ENCODE data around the gene GNAQ. TPM values are rescaled to one million over a fixed set of nuclear protein-coding genes. Genes with fewer than 3 reads are reported as not detected.
"Not testable (repeated sequence)": the region's sequence is repeated elsewhere in the genome, so short reads cannot be mapped to it uniquely, and the experiment has no call there.

GNAQ gene
- total RNA-seq, 1 experiment from 2014 or later: 0.51 TPM

DNA sequence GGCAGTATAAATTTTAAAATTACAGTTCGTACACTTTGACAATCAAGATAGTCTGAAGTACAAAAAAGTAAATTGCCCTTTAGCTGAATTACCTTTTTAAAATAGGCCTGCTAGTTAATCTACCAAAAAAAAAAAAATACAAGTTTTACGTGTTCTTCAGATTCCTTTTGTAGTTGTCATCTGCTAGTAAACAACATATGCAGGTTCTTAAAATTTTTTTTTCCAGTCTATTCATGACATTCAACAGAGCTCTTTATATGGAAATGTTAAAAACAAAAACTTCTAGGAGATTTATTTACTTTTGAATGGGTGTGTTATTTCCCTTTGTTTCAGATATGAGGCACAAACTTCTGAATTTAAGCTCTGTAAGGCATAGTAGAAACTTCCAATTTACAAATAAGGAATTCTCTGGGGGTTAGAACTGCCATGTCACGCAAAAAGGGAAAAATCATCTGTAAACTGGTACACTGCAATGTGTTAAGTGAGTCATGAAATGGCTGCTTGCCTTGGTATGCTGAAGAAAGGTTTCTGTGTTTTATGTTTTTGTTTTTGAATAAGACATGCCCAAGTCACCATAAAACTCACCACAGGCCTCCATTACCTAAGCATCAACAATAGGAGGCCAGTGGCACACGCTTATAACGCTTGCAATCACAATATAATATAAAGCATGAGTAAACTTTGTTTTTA, 313.9 kb downstream of the GNAQ start:
- intact Hi-C loops (cut with micrococcal nuclease): loop anchor here (5.0 kb wide), 2 partner anchors 130 to 195 kb away; no protein-coding TSS in a partner anchor
- Histone ChIP-seq H3K27ac (ENCODE audit: low read length) (peak overlapping the region; percentile 66), H3K4me1 (ENCODE audit: insufficient read depth, low read length) (peaks cover 33% of the 10 kb centered on the region), H2AFZ (ENCODE audit: low read length) (0 out of 2 replicates have a peak overlapping the region, but pooled peaks have one; percentile 38), H3K4me2 (ENCODE audit: low read length) (peak overlapping the region; percentile 59)
- H3K79me2 ChIP-seq (ENCODE audit: low read length); CTCF ChIA-PET; H3K9me3 ChIP-seq (ENCODE audit: low read length); H3K9ac ChIP-seq (ENCODE audit: low read length); H3K4me3 ChIP-seq (ENCODE audit: low read length); H4K20me1 ChIP-seq (ENCODE audit: low read length); H3K36me3 ChIP-seq (ENCODE audit: low read depth, low read length); BruUV-seq (replicated peaks); H3F3A ChIP-seq (ENCODE audit: low read length, unreplicated experiment); H3K27me3 ChIP-seq (ENCODE audit: low read length); H3K9me2 ChIP-seq (replicated peaks; ENCODE audit: low read length): not testable (repeated sequence)
- POLR2A ChIA-PET (ENCODE audit: unreplicated experiment): interaction anchor here (0.6 to 0.7 kb wide), 2 partner anchors 44 to 210 kb away, joined by 5 to 18 read pairs; no protein-coding TSS in a partner anchor
- peak; percentile 83 for ATAC-seq
- DNase-seq: peak; percentile 65

DNA sequence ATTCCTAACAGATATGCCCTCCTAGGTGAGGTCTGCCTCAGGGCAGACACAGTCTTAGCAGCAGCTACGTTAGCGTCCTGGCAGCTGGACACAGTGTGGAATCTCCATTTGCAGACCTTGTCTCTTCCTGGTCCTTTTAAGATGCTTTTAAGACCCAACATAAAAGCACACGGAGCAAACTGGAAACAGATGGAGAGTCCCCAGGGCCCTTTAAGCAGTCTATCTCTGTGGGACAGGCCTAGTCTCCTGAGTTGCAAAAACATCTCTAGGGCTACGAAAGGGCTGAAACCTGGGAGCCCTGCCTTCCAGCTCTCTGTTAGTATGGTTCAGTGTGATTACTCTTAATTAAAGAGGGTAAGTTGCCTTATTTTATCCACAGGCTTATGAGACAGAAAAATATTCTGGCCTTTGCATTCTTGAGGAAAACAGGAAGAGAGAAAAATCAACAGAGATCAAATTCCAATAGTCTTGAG, 317.5 kb downstream of the GNAQ start:
- no peak overlapping the region for H3K27ac ChIP-seq (ENCODE audit: low read length)
- no peaks in the 10 kb centered on the region for H3K27me3 ChIP-seq (ENCODE audit: low read length)
- no peaks in the 10 kb centered on the region for H4K20me1 ChIP-seq (ENCODE audit: low read length)
- intact Hi-C loops (cut with micrococcal nuclease): no loop called here
- peaks cover 40% of the 10 kb centered on the region for H3K4me1 ChIP-seq (ENCODE audit: insufficient read depth, low read length)
- peak overlapping the region; percentile 27 for H2AFZ ChIP-seq (ENCODE audit: low read length)
- ChIA-PET CTCF (no interaction called here), POLR2A (ENCODE audit: unreplicated experiment) (no interaction called here)
- H3K4me2 ChIP-seq (ENCODE audit: low read length): no peak overlapping the region
- H3K4me3 ChIP-seq (ENCODE audit: low read length): no peak overlapping the region
- H3K9me3 ChIP-seq (ENCODE audit: low read length): no peaks in the 10 kb centered on the region
- no peaks in the 10 kb centered on the region for H3K9me2 ChIP-seq (replicated peaks; ENCODE audit: low read length)
- no TSS peak for BruUV-seq (replicated peaks)
- no peaks in the 10 kb centered on the region for H3F3A ChIP-seq (ENCODE audit: low read length, unreplicated experiment)
- no peak for TF ChIP-seq EZH2phosphoT487 (IDR thresholded peaks at IDR 0.05; ENCODE audit: borderline replicate concordance, low read length)
- DNase-seq (no peak), ATAC-seq (no peak)
- H3K36me3 ChIP-seq (ENCODE audit: low read depth, low read length): no peaks in the 10 kb centered on the region
- H3K9ac ChIP-seq (ENCODE audit: low read length): no peak overlapping the region
- no peaks in the 10 kb centered on the region for H3K79me2 ChIP-seq (ENCODE audit: low read length)

DNA sequence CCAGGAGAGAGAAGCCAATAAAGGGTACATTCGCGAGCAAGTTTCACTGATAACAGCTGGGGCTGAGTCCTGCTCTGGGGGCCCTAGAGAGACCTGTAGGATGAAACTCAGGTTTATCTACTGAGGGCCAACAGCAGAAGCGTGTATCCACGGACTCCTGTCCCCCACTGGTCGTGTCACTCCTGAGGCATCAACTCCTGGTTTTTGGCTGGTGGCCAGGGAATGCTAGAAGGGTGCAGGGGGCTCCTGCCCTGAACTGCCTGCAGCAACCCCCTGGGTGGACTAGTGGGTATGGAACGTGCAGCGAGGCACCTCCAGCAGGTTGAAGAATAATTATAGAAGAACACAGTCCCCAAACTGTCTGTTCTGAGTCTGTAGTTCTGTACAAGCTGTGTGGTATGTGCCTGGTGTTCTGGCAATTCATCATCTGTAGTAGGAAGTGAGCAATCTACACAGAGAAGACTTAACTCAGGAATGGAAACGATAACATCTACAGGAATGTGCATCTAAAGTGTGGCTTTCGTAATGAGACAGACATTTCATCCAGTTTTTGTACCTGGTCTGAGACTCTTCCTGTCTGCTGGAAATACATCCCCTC, 319.0 kb downstream of the GNAQ start:
- Histone ChIP-seq H3F3A (ENCODE audit: low read length, unreplicated experiment) (peaks cover 8% of the 10 kb centered on the region), H3K4me2 (ENCODE audit: low read length) (peak overlapping the region; percentile 14; the same call in 1 of the 2 replicates), H3K9ac (ENCODE audit: low read length) (no peak overlapping the region), H3K27ac (ENCODE audit: low read length) (no peak overlapping the region), H3K27me3 (ENCODE audit: low read length) (no peaks in the 10 kb centered on the region), H3K9me3 (ENCODE audit: low read length) (no peaks in the 10 kb centered on the region), H3K4me3 (ENCODE audit: low read length) (no peak overlapping the region), H3K36me3 (ENCODE audit: low read depth, low read length) (no peaks in the 10 kb centered on the region), H2AFZ (ENCODE audit: low read length) (no peak overlapping the region), H4K20me1 (ENCODE audit: low read length) (no peaks in the 10 kb centered on the region), H3K4me1 (ENCODE audit: insufficient read depth, low read length) (peaks cover 46% of the 10 kb centered on the region), H3K79me2 (ENCODE audit: low read length) (no peaks in the 10 kb centered on the region), H3K9me2 (replicated peaks; ENCODE audit: low read length) (no peaks in the 10 kb centered on the region)
- BruUV-seq (replicated peaks): no TSS peak
- intact Hi-C loops (cut with micrococcal nuclease): no loop called here
- ATAC-seq: peak; percentile 88
- DNase-seq: peak; percentile 67
- ChIA-PET CTCF (no interaction called here), POLR2A (ENCODE audit: unreplicated experiment) (no interaction called here)
- TF ChIP-seq EZH2 (IDR thresholded peaks at IDR 0.05; ENCODE audit: low read length, unreplicated experiment) (no peak), EZH2phosphoT487 (IDR thresholded peaks at IDR 0.05; ENCODE audit: borderline replicate concordance, low read length) (no peak)
- TF ChIP-seq, protein P1, sequence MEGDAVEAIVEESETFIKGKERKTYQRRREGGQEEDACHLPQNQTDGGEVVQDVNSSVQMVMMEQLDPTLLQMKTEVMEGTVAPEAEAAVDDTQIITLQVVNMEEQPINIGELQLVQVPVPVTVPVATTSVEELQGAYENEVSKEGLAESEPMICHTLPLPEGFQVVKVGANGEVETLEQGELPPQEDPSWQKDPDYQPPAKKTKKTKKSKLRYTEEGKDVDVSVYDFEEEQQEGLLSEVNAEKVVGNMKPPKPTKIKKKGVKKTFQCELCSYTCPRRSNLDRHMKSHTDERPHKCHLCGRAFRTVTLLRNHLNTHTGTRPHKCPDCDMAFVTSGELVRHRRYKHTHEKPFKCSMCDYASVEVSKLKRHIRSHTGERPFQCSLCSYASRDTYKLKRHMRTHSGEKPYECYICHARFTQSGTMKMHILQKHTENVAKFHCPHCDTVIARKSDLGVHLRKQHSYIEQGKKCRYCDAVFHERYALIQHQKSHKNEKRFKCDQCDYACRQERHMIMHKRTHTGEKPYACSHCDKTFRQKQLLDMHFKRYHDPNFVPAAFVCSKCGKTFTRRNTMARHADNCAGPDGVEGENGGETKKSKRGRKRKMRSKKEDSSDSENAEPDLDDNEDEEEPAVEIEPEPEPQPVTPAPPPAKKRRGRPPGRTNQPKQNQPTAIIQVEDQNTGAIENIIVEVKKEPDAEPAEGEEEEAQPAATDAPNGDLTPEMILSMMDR (conservative IDR thresholded peaks at IDR 0.05; ENCODE audit: low read depth, low read length): no peak
